ENCODE data around the gene MESP2. TPM values are rescaled to one million over a fixed set of nuclear protein-coding genes. Genes with fewer than 3 reads are reported as not detected.

Gene MESP2
- total RNA-seq, 1 donor from 2014 or later = 0.29 TPM

DNA sequence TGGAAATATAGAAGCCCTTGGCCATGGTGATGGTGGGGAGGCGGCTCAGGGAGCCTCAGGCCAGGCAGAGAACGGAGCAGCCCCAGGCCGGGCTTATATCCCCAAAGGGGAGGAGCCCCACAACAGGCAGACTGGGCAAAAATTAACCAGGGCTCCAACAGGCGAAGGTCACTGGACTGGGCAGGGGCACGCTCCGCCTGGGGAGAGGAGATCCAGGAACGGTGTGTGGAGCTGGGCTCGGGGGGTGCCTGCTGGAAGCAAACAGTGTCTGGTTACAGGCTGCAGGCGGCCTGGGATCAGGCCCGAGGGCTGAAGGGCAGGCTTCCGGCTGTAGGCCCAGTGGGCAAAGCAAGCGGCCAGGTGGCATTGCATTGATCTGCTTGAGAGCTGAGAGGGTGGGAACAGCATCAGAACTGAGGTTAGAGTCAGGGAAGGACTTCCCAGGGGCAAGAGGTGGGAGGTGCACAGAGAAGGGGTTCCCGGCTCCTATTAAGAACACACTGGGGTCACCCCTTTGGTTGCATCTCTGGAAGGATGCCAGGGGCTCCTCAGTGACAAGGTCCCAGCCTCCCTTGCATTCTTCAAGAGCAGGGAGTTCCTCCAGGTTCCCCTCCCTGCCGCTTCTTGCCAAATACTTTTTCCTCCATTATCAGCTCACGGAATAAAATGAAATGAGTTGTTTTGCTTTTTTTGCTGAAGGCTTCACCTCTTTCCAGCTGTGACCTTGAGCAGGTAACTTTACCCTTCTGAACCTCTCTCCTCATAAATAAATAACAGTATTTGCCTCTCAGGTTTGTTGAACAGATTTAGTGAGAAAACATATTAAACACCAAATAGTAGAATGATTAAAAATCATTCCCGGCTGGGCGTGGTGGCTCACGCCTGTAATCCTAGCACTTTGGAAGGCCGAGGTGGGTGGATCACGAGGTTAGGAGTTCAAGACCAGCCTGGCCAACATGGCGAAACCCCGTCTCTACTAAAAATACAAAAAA, 30.7 kb downstream of the MESP2 start:
- no peaks in the 10 kb centered on the region for H3K27me3 ChIP-seq (ENCODE audit: control insufficient read depth, insufficient read depth, low read length)
- H3K4me3 ChIP-seq (ENCODE audit: low read depth, low read length) = no peak overlapping the region
- no peaks in the 10 kb centered on the region for H3K36me3 ChIP-seq (ENCODE audit: control insufficient read depth, insufficient read depth, low read length)
- DNase-seq (ENCODE audit: low read depth) = no peak
- TF ChIP-seq, protein P1, sequence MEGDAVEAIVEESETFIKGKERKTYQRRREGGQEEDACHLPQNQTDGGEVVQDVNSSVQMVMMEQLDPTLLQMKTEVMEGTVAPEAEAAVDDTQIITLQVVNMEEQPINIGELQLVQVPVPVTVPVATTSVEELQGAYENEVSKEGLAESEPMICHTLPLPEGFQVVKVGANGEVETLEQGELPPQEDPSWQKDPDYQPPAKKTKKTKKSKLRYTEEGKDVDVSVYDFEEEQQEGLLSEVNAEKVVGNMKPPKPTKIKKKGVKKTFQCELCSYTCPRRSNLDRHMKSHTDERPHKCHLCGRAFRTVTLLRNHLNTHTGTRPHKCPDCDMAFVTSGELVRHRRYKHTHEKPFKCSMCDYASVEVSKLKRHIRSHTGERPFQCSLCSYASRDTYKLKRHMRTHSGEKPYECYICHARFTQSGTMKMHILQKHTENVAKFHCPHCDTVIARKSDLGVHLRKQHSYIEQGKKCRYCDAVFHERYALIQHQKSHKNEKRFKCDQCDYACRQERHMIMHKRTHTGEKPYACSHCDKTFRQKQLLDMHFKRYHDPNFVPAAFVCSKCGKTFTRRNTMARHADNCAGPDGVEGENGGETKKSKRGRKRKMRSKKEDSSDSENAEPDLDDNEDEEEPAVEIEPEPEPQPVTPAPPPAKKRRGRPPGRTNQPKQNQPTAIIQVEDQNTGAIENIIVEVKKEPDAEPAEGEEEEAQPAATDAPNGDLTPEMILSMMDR (IDR thresholded peaks at IDR 0.05; ENCODE audit: insufficient read depth, low read length, poor library complexity, severe bottlenecking) = no peak

DNA sequence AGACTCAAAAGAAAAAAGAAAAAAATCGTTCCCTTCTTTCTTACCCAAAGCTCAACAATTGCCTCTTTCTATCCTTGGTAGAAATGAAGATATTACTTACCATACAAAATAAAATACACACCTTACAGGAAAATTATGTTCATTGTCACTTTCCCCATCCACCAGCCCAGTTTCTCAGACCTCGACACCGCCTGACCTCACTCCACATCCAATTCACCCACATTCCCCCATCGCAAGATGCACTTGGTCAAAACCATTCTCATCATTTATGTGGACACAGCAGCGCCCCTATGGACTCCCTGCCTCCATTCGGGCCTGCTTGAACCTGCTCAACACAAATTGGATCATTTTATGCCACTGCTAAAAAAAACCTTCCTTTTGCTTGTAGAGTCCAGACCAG, 31.6 kb downstream of the MESP2 start:
- no peak overlapping the region for H3K4me3 ChIP-seq (ENCODE audit: low read depth, low read length)
- TF ChIP-seq, protein P1 (IDR thresholded peaks at IDR 0.05; ENCODE audit: insufficient read depth, low read length, poor library complexity, severe bottlenecking) = no peak
- DNase-seq (ENCODE audit: low read depth) = no peak
- H3K27me3 ChIP-seq (ENCODE audit: control insufficient read depth, insufficient read depth, low read length) = no peaks in the 10 kb centered on the region
- H3K36me3 ChIP-seq (ENCODE audit: control insufficient read depth, insufficient read depth, low read length) = no peaks in the 10 kb centered on the region

DNA sequence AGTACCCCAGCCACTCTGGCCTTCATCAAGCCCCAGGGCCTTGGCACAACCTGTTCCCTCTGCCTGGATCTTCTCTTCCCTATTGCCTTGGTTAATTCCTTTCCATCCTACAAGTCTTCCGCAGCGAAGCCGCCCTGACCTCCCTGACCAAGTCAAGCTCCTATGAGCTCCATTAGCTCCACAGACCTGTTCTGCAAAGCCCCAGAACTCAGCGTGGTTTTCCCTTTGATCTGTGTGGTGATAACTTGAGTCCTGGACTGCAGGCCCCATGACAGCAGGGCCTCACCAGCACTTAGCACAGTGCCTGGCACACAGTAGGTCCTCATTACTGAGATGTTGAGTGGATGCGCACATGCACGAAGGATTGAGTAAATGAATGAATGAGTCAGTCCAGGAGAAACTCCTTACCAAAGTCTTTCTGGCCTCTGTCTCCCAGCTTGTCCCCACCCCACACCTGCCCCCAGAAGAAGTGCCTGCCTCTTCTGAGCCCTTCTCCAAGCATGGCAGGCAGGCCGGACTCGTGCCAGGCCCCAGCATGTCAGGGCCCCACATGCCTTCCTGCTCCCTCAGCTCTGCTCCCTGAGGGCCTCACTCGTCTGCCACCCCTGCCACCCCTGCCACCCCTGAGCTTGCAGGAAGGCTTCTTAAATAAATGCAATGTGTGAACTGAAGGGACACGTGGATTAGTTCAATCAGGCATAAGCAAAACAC, 32.2 kb downstream of the MESP2 start:
- DNase-seq (ENCODE audit: low read depth) = no peak
- Histone ChIP-seq H3K27me3 (ENCODE audit: control insufficient read depth, insufficient read depth, low read length) (peaks cover 1% of the 10 kb centered on the region), H3K36me3 (ENCODE audit: control insufficient read depth, insufficient read depth, low read length) (no peaks in the 10 kb centered on the region), H3K4me3 (ENCODE audit: low read depth, low read length) (no peak overlapping the region)
- TF ChIP-seq, protein P1 (IDR thresholded peaks at IDR 0.05; ENCODE audit: insufficient read depth, low read length, poor library complexity, severe bottlenecking) = no peak

DNA sequence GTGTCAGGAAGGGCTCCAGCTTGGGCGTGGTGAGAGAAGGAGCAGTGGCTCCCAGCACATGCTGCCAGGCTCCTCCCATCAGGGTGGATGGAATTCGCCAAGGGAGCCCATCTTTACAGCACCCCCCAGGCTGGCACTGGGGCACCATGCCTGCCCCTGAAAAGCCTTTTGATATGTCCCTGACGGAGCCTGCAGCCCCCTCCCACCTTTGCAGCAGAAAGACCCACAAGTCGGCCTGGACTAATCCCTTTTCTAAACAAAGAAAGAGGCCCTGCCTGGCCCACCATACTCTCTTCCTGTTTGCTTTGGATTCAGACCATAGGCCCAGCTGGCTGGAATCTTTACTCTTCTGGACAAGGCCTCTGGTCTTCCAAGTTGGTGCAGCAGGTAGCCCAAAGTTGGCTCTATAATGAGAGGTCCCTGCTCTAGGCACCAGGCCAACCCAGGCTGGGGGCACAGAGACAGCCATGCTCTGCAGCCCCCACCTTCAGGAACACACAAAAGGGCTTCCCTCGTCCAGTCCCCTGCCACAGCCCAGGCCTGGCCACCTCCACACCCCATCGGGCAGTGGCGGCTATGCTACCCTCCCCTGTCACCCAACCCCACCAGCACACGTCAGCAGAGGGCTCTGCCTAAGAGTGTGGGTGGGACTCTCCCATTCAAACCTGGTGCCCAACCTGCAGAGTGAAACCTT, 33.1 kb downstream of the MESP2 start:
- TF ChIP-seq, protein P1 (IDR thresholded peaks at IDR 0.05; ENCODE audit: insufficient read depth, low read length, poor library complexity, severe bottlenecking) = no peak
- Histone ChIP-seq H3K27me3 (ENCODE audit: control insufficient read depth, insufficient read depth, low read length) (peaks cover 6% of the 10 kb centered on the region), H3K36me3 (ENCODE audit: control insufficient read depth, insufficient read depth, low read length) (no peaks in the 10 kb centered on the region), H3K4me3 (ENCODE audit: low read depth, low read length) (no peak overlapping the region)
- DNase-seq (ENCODE audit: low read depth) = no peak

DNA sequence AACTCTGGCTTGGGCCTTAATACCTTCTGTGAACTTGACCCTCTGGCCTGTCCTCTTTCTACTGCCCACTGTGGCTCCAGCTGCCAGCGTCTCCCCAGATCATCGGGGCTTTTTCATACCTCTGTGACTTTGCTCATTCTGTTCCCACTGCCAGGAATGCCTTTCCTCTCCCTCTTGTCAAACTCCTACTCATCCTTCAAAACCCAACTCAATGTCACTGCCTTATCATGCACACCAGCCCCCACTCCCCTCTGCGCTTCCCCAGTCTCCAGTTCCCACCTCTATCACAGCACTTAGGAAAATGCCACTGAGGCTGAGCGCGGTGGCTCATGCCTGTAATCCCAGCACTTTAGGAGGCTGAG, 33.6 kb downstream of the MESP2 start:
- DNase-seq (ENCODE audit: low read depth) = no peak
- H3K4me3 ChIP-seq (ENCODE audit: low read depth, low read length) = no peak overlapping the region
- no peaks in the 10 kb centered on the region for H3K36me3 ChIP-seq (ENCODE audit: control insufficient read depth, insufficient read depth, low read length)
- H3K27me3 ChIP-seq (ENCODE audit: control insufficient read depth, insufficient read depth, low read length) = peaks cover 9% of the 10 kb centered on the region
- TF ChIP-seq, protein P1 (IDR thresholded peaks at IDR 0.05; ENCODE audit: insufficient read depth, low read length, poor library complexity, severe bottlenecking) = no peak

Measured in kidney epithelial cell (primary cell).